Astrocyte of the cerebellum (primary cell): Measurements from ENCODE around the gene YAP1.
A peak's percentile ranks its signal among the peaks of the same experiment; 100 is the strongest.

ENCODE experiments used
- DNase-seq: peaks from one replicate; pipeline ENCODE4 v3.0.0-alpha.2; 2011; ENCODE audit warnings: low read depth
- H3K4me3 ChIP-seq: 2 replicates; pipeline ENCODE4 v1.5.1; 2011; ENCODE audit warnings: mild to moderate bottlenecking, low read depth, low read length, moderate library complexity
- in situ Hi-C: cut with HindIII; loops from 2 replicates; pipeline ENCODE4 v1.10.0; 2017; ENCODE audit warnings: low sequenced_read_pairs
- TF ChIP-seq, protein P1 (sequence below): IDR thresholded peaks from 2 replicates; pipeline ENCODE4 v1.5.1; 2012; ENCODE audit warnings: low read length, low read depth, moderate library complexity, mild to moderate bottlenecking; ENCODE audit errors: missing control alignments

YAP1 gene

DNA sequence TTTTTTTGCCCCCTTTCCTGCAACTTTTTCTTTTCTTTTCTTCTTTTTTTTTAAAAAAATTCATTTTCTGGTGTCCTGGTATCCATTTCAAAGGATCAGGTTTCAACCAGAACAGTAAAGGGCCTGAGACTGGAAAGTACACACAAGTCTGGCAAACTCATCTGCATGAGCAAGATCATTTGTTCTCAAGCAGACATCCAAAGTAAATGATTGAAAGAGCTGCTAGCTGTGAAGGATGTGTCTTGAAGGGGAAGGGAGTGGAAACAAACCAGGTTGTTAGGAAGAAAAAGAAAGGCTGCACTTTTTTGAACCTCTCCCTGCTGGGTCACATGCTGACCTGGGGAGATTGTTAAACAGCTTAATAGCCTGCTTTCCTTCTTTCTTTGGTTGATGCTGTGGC is 5.3 kb downstream of the YAP1 start:
- peak overlapping the region; percentile 9 for H3K4me3 ChIP-seq
- DNase-seq, result no peak
- TF ChIP-seq, protein P1, sequence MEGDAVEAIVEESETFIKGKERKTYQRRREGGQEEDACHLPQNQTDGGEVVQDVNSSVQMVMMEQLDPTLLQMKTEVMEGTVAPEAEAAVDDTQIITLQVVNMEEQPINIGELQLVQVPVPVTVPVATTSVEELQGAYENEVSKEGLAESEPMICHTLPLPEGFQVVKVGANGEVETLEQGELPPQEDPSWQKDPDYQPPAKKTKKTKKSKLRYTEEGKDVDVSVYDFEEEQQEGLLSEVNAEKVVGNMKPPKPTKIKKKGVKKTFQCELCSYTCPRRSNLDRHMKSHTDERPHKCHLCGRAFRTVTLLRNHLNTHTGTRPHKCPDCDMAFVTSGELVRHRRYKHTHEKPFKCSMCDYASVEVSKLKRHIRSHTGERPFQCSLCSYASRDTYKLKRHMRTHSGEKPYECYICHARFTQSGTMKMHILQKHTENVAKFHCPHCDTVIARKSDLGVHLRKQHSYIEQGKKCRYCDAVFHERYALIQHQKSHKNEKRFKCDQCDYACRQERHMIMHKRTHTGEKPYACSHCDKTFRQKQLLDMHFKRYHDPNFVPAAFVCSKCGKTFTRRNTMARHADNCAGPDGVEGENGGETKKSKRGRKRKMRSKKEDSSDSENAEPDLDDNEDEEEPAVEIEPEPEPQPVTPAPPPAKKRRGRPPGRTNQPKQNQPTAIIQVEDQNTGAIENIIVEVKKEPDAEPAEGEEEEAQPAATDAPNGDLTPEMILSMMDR, result no peak
- in situ Hi-C loops, result no loop called here

DNA sequence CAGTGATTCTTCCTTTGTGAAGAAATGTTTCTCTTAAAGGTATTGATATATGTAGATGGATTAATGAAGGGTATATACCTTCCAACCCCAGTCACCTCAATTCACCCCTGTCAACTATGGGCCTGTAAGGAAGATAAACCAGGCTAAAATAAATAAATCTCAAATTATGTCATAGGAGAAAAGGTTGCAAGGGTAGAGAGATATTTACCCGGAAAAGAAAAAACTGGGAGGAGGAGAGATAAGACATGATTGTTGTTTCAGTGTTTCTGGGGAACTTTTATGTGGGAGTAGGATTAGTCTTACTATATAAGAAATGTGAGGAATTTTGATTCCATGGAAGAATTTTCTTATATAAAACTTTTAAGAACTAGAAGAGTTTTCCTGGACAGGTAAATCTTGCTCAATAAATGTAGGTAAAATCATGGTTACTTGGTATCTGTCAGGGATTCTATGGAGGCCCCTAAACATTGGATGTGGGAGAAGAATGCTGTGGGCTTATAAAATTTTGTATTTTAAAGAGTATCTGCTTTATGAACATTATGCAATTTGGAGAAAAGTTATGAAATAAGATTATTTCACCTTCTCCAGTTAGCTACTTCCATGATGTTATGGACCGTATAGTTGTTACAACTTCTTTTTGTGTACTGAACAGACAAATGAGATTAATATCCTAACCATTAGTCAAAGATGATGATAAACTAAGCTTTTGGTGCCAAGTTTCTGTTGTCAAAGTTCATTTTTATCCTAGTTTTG is 6.4 kb downstream of the YAP1 start:
- TF ChIP-seq, protein P1, result no peak
- in situ Hi-C loops, result no loop called here
- H3K4me3 ChIP-seq, result no peak overlapping the region
- DNase-seq, result no peak

DNA sequence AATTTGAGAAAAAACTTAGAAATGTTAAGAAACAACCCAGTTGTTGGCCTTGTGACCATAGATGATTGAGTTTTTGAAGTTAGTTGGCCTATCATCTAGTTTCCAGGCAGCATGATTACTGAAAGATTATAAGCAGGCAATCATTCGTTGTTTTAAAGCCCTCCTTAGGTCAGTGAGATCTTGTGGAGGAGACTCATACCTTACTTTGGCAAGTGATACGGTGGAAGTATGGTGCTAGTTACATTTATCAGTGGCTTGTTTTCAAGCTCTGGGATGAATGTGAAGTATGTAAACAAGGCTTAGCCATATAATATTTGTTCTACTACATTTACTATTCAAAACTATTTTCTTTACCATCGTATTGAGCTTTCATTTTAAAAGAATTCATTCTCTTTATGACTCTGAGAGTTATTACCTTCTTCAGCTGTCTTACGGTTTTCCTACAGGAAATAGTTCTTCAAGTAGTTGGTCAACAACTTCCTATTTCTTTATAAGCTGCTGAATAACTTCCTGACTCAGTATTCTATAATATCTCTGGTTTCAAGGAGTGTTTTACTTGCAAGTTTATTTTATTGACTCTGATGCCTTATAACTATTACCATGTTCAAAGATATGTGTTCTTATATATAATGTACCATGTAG is 7.3 kb downstream of the YAP1 start:
- in situ Hi-C loops, result no loop called here
- DNase-seq, result no peak
- H3K4me3 ChIP-seq, result no peak overlapping the region
- TF ChIP-seq, protein P1, result no peak

DNA sequence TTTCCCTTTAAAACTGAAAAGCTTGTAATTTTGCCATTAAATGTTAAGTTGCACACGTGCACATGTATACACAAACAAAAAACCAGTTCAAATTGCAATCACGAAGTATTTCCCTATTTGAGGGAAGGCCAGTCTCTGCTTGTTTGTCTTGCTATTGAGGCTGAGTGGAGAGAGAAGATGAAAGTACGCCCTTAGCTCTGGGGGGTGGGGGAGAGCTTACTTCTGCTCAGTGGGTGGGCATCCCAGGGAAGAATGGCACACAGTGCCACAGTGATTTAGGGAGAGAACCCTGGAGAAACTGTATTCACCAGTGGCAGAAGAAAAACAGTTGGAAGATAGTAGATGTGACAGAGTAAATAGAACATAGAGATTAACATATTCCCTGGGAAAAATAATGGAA is 8.7 kb downstream of the YAP1 start:
- H3K4me3 ChIP-seq, result no peak overlapping the region
- in situ Hi-C loops, result no loop called here
- TF ChIP-seq, protein P1, result no peak
- DNase-seq, result no peak

DNA sequence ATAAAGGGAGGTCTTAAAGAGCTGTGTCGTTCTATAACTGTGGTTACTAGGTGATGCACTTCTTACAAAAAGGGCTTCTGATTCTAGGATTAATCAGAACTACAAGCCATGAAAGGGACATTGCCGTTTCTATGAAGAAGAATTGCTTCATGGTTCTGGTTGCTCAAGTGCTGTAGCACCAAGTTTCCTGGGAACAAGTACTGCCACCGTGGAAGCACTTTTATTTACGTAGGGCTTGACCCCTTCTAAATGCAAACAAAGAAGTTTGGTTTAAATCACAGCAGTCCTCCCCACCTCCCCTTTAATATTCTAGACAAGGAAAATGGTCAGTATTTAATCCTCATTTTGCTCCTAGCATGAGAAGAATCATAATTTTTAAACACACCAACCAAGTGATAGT is 9.8 kb downstream of the YAP1 start:
- DNase-seq, result no peak
- in situ Hi-C loops, result no loop called here

DNA sequence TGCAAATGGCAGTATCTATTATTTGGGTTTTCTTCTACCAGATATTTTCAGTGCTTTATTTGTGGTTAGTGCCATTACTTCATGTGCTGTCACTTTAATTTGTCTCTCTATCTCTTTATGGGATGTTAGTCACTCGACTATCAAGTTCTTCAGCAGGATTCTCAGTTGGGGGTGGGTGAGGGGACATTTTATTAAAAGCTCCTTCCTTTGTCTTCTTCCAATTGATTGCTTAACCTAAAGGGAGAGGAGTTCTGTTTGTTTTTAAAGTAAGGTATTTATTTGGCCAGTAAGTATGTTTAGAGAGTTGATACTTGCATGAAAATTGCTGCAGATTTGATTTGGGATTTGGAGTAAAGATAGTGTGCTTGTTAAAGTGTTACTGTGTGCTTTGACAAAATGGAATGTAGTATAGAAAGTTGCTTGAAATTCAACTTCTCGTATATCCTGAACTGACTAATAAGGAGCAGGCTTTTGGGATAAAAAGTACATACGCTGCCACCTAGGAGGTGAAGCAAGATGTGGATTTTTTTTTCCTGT is 10.3 kb downstream of the YAP1 start:
- H3K4me3 ChIP-seq, result no peak overlapping the region
- DNase-seq, result no peak
- TF ChIP-seq, protein P1, result no peak
- in situ Hi-C loops, result no loop called here

More for the DNA sequence above, 9.8 kb downstream of the YAP1 start:
- TF ChIP-seq, protein P1, result no peak
- H3K4me3 ChIP-seq, result no peak overlapping the region
